ENCODE results near the gene GLCE. TPM values are rescaled to one million over a fixed set of nuclear protein-coding genes. Genes with fewer than 3 reads are reported as not detected.

GLCE gene
- total and polyA plus RNA-seq, 9 of the 15 experiments (the other 6 are each of a cell fraction or from before 2014, with no cell fraction given) = 4.6 to 12.3 (median 10.6) TPM

- TF ChIP-seq KLF10 (CRISPR knock-in tag; IDR thresholded peaks at IDR 0.05) = no peak
- TF ChIP-seq, protein P1, sequence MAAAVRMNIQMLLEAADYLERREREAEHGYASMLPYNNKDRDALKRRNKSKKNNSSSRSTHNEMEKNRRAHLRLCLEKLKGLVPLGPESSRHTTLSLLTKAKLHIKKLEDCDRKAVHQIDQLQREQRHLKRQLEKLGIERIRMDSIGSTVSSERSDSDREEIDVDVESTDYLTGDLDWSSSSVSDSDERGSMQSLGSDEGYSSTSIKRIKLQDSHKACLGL (CRISPR knock-in tag; IDR thresholded peaks at IDR 0.05; ENCODE audit: borderline replicate concordance, poor library complexity, severe bottlenecking) = no peak
- peak; percentile 64 for TF ChIP-seq RFX1 (IDR thresholded peaks at IDR 0.05)
- no peak for TF ChIP-seq SMC3 (conservative IDR thresholded peaks at IDR 0.05; ENCODE audit: insufficient read depth, low read depth, low read length)
- no peak for TF ChIP-seq ARNT (IDR thresholded peaks at IDR 0.05)
- TF ChIP-seq ZNF146 (CRISPR knock-in tag; IDR thresholded peaks at IDR 0.05; ENCODE audit: unreplicated experiment) = no peak
- TF ChIP-seq, protein P2, sequence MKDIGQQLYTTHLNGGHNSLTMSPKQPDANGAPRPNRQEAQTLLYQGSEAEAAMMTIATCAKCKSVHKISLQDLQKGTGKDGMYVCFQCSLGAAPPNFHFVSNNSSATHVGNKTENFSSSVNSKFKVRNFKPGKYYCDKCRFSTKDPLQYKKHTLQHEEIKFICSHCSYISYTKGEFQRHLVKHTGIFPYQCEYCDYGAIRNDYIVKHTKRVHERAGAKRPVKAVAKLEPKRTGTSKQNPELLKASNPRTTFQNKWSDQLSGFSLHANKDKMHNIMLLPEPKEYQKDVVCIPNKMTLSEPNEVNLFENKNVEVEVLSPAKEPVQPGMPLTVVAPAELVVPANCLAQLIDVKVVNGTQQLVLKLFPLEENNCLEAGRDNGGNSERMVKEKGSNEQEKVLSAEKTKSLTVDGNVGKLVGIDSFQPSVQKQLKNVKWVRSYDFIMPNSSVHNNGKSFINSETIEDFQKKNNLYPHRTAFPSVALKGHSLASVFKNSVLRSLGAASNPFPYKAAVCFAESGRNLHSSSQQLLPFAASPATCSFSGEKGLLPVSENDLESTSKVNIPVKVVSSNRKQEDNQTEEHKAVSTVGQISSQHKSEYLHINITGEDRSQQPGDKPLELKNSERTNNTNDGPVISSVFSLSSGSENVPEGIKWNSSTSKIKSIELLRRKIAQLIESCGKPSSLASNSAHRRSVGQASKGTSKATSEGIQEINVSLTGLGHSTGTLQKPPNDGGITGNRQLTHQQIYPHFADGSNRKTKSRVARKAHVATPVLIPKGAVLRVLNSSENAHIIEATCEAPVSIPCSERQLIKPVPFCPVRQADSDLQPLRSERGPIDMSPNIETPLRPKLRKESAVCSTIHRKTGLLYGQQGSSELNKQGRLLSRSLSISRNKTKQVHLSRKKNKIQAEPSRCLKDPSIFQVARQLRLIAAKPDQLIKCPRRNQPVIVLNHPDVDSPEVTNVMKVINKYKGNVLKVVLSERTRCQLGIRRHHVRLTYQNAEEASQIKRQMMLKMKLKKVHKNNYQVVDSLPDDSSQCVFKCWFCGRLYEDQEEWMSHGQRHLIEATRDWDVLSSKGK (CRISPR knock-in tag; IDR thresholded peaks at IDR 0.05) = no peak
- TF ChIP-seq, protein P3, sequence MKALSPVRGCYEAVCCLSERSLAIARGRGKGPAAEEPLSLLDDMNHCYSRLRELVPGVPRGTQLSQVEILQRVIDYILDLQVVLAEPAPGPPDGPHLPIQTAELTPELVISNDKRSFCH (CRISPR knock-in tag; IDR thresholded peaks at IDR 0.05) = no peak
- TF ChIP-seq, protein P3 (tag; IDR thresholded peaks at IDR 0.05) = no peak
- TF ChIP-seq JUN (IDR thresholded peaks at IDR 0.05; ENCODE audit: borderline replicate concordance, low read depth, low read length) = peak; percentile 12; the same call in 1 of the 2 replicates
- no peak for TF ChIP-seq JUN (CRISPR knock-in tag; IDR thresholded peaks at IDR 0.05; ENCODE audit: borderline replicate concordance)
- TF ChIP-seq TOE1 (IDR thresholded peaks at IDR 0.05; ENCODE audit: borderline replicate concordance) = no peak
- no peak for TF ChIP-seq TOE1 (CRISPR knock-in tag; IDR thresholded peaks at IDR 0.05; ENCODE audit: borderline replicate concordance, low read depth)
- no peak for TF ChIP-seq NR2F6 (CRISPR knock-in tag; IDR thresholded peaks at IDR 0.05)
- no peak for TF ChIP-seq CBX1 (IDR thresholded peaks at IDR 0.05; ENCODE audit: low read depth)
- no peak for TF ChIP-seq ZNF639 (CRISPR knock-in tag; conservative IDR thresholded peaks at IDR 0.05 in 1 of 2, IDR thresholded peaks at IDR 0.05 in 1 of 2)
- no peak for TF ChIP-seq TSC22D4 (tag; IDR thresholded peaks at IDR 0.05)
- TF ChIP-seq ZKSCAN8 (CRISPR knock-in tag; IDR thresholded peaks at IDR 0.05) = no peak
- no peak for TF ChIP-seq SRSF7 (optimal IDR thresholded peaks at IDR 0.05; ENCODE audit: low read depth, low read length)
- TF ChIP-seq NCOA2 (IDR thresholded peaks at IDR 0.05; ENCODE audit: partially characterized antibody in 2 of 2) = no peak
Measured at GRCh38 chr15:69160141-69160993, at the start of gene GLCE (continued).
